DMS53 treated with DMSO at 0.1 percent for 48 hours (cell line): ENCODE data around the gene CABP5.
"Not testable (repeated sequence)": the region's sequence is repeated elsewhere in the genome, so short reads cannot be mapped to it uniquely, and the experiment has no call there.

ENCODE experiments used
- DNase-seq: peaks from one replicate; lab custom pipeline; 2025; ENCODE audit not compliant: unreplicated experiment; lab: John Stamatoyannopoulos, UW

The CABP5 gene

GRCh38 chr19:48043675-48044258, at the start of gene CABP5:
CABP5 (minus strand) TSS chr19:48044079; CDS start chr19:48043922, 157 bp downstream.
- no peak for DNase-seq

GRCh38 chr19:48091111-48091718, 47.3 kb upstream of the CABP5 start:
- DNase-seq, result not testable (repeated sequence)

DNA sequence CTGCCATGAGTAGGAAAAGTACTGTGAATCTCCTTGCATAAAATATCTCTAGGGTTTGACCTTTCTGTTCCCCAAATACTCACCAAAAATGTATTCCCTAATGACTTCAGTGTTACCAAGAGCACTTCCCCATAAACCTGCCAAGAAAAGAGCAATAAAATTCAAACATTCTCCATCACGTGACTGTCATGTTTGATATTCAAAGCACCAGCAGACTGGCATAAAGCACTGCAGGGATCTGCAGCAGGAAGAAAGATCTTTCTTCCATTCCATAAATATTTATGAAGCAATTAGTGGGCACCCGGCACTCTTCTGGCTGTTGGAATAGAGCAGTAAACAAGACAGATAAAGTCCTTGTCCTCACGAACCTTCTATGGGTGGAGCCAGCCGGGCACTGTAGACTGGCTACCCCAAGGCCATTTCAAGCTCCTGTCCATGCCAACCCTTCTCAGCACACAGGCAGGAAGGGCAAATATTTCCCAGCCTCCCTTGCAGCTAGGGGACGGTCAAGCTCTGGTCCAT, 46.5 kb upstream of the CABP5 start:
- no peak for DNase-seq

GRCh38 chr19:48088991-48089390, 45.1 kb upstream of the CABP5 start:
- DNase-seq, result not testable (repeated sequence)

DNA sequence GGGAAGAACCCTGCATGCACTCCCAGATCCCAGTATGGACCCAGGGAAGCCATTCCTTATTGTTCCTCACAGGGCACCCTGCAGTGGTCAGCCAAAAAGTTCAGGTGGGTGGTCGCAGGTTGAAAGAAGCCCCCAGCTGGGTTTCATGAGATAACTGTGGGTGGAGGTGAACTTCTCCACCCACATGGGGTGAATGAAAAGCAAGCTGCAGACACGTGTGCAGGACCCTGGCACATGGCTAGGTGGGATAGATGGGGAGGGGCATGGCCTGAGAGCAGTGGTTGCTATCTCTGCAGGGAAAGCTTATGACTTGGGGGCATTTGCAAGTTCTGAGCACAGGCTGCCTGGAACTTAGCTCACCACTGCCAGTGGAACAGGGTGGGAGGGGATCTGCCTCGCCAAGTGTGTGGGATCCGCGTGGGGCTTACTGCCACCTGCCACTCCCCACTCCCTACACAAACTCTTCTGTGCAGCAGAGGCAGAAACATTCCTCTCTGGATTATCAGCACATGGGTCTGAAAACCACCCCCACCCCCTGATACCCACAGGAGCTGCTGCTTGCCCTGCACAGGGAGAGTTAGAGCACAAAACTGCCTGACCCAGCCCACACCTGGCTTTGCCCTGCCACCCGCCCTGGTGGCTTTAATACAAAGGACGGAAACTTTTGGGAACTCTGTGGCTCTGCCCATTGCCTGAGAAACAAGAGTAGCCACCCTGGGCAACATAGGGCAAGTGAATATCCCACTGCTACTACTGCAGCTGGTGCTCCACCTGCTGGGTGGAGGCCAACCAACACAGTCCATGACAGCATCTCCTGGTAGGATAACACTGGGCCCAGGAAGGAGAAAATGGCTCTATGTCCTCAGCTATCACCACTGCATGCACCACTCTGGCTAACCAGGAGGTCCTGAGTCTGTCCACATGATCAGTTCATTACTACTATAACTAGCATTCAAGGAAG, 42.3 kb upstream of the CABP5 start:
- DNase-seq, result no peak

GRCh38 chr19:48085076-48085475, 41.2 kb upstream of the CABP5 start:
- no peak for DNase-seq

- no peak for DNase-seq
Observed at GRCh38 chr19:48081106-48081505, 37.2 kb upstream of the CABP5 start.

DNA sequence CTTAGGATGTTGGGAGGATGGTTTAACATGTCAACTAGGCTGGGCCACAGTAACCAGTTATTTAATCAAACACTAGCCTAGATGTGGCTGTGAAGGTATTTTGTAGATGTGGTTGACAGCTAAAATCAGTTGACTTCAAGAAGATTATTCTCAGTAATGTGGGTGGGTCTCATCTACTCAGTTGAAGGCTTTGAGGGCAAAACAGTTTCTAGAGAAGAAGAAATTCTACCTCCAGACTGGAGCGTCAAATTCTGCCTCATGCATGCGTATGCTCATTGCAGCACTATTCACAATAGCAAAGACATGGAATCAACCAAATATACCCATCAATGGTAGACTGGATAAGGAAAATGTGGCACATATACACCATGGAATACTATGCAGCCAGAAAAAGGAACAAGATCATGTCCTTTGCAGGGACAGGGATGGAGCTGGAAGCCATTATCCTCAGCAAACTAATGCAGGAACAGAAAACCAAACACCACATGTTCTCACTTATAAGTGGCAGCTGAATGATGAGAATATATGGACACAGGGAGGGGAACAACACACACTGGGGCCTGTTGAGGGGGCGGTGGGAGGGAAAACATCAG, 26.4 kb upstream of the CABP5 start:
- DNase-seq, result not testable (repeated sequence)

GRCh38 chr19:48069435-48069834, 25.6 kb upstream of the CABP5 start:
- no peak for DNase-seq

- no peak for DNase-seq
Observed at GRCh38 chr19:48064509-48064908, 20.6 kb upstream of the CABP5 start.

DNA sequence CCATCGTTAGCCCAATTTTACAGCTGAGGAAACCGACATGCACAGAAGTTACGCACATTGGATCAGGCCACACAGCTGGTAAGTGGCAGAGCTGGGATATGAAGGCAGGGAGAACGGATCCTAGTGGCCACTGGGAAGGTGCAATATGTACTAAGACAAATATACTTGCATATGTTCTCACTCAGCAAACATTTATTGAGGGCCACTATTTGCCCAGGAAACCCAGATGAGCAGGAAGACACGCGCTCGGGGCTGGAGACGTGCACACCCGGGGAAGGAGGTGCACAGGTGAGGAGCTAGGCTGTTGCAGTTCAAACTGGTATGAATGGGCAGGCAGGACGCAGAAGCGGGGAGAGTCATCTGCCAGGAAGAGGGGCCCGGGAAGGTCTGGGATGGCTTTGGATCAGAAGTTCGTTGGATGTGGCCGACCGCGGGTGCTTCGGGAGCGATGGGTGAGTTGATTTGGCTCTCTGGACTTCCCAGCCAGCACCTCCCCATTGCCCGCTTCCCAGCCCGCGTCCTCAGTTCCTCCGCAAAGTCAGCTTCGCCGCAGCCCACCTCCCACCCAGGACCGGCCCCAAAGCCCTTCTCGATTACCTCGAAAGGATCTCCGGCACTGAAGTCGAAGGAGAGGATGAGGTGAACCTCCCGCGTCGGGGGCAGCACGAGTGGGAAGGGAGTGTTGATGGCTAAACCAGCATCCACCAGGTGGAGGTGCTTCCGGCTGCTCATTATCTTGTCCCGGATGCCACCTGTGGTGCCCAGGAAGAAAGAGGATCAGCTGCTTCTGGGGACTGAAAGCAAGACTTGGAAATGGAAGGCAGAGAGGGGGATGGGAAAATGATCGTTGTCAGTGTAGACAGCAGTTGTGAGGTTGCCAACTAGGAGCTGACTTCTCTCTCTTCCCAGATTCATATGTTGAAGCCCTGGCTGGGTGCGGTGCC, 17.8 kb upstream of the CABP5 start:
- DNase-seq, result no peak

DNA sequence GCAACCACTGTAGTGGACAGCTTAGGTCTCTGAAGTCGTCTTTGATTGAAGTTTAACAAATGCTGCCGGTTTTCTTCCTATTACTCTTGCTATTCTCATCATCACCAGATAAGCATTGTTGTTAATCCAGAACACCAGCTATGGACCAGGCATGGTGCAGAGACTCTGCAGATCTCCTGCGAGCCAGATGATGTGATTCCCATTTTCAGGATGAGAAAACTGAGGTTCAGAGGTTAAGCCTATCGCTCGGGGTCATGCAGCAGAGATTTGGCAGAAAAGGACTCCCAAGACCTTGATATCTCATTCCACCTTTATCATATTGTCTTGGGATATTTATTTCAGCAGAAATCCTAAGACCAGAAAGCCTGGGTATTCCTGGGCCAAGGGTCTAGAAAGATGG, 16.5 kb upstream of the CABP5 start:
- DNase-seq, result no peak

GRCh38 chr19:48059331-48059730, 15.5 kb upstream of the CABP5 start:
- no peak for DNase-seq

DNA sequence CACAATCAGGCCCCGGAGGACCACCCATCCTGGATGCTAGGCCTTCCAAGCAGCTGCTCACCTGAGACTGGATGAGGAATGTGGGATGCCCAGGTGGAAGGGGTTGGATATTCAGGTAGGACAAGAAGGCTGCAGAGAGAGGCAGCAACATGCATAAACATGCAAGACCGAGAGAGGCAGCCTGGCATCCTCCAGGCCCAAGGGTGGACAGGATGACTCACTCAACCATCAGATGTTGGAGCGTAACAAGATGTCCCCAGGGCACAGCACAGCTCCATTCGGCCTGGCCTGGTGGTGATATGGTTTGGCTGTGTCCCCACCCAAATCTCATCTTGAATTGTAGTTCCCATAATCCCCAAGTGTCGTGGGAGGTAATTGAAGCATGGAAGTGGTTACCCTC, 10.0 kb upstream of the CABP5 start:
- no peak for DNase-seq

DNA sequence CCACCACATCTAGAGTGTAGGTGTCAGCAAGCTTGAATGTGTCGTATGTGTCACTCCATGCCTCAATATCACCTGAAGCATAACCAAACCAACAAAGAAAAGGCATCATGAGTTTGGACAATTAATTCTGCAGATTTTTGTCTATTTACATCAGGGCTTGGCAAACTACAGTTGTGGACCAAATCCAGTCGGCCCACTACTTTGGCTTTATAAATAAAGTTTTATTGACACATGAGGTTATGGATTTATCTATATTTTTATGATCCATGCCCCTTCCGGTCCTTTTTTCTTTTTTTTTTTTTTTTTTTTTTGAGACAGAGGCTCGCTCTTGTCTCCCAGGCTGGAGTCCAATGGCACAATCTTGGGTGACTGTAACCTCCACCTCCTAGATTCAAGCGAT, 9.2 kb upstream of the CABP5 start:
- no peak for DNase-seq

GRCh38 chr19:48051335-48052033, 7.6 kb upstream of the CABP5 start:
- DNase-seq, result no peak

DNA sequence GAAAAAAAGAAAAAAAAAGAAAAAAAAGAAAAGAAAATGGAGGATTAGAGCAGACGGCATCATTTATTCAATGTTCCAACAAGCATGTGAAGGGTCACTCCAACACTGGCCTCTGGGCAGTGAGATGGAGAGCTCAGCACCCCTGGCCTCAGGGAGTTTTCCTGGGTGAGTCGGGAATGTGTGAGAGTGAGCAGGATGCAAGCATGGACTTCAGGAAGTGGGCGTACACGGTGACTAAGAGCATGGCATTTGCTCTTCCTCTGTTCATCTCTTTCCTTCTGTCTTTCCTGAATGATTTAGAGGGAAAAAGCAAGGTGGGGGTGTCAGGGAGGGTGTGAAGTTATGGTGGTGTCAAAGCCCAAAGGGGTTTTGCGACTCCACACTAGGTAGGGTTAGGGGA, 682 bp upstream of the CABP5 start:
- DNase-seq, result no peak

DNA sequence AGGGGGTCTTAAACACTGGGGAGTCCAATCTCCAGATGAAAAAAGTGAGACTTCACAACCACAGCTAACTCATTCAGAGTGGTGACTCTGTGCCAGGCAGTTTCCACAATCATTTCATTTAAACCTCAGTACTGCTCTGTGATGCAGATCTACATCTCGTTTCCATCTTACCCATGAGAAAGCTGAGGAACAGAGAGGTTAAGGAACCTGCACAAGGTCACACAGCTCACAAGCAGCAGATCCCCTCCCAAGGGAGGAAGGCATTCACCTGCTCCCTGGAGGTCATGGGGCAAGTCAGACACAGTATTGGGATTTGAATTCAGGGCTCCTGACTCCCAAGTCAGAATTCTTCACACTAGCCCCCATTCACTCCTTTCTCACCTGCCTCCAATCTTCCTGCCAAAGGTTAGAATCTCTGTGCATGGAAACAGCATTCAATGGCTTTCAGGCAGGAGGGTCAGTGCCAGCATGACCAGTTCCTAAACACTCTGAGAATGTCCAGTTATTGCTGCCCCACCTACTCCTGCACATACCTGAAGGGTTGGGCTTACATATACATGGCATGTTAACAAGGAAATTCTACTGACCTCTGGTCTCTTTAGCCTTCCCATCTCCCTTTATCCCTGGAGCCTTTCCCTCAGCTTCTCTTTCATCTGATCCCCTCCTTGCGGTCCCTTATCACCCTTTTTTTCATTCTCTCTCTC, 1.9 kb downstream of the CABP5 start:
- DNase-seq, result no peak

GRCh38 chr19:48036765-48037164, 7.1 kb downstream of the CABP5 start:
- no peak for DNase-seq
